Measurements from ENCODE around the gene DGKD. TPM values are rescaled to one million over a fixed set of nuclear protein-coding genes. Genes with fewer than 3 reads are reported as not detected.

Gene DGKD
- total RNA-seq, 4 donors from 2014 or later, result 9.1 to 21.9 (median 17.8) TPM

GRCh38 chr2:233460726-233461441 lies 106.6 kb downstream of the DGKD start:
- Histone ChIP-seq H3K4me1 (no peaks in the 10 kb centered on the region), H3K4me3 (no peak overlapping the region), H3K27ac (no peak overlapping the region), H3K27me3 (no peaks in the 10 kb centered on the region), H3K9me3 (no peaks in the 10 kb centered on the region), H3K36me3 (peaks cover 0 to 100% of the 10 kb centered on the region in 2 donors)
- WGBS, 2 donors (ENCODE audit: low coverage in 1 of 2), result 86 to 89% methylated on average over 8 to 11 of the region's 32 CpGs
- no peak for ATAC-seq
- no peak for TF ChIP-seq POLR2AphosphoS5 (IDR thresholded peaks at IDR 0.05)
- TF ChIP-seq EP300 (IDR thresholded peaks at IDR 0.05), result no peak
- no peak for TF ChIP-seq CTCF (IDR thresholded peaks at IDR 0.05)
- TF ChIP-seq POLR2A (IDR thresholded peaks at IDR 0.05), result no peak

GRCh38 chr2:233461481-233461891 lies 107.2 kb downstream of the DGKD start:
- H3K9me3 ChIP-seq, result no peaks in the 10 kb centered on the region
- 100% methylated on average over 1 of the region's 8 CpGs; no CpG with 5 or more reads in 1 of the 2 donors for WGBS, 2 donors (ENCODE audit: low coverage in 1 of 2)
- TF ChIP-seq POLR2A (IDR thresholded peaks at IDR 0.05), result no peak
- TF ChIP-seq CTCF (IDR thresholded peaks at IDR 0.05), result no peak
- no peak for TF ChIP-seq EP300 (IDR thresholded peaks at IDR 0.05)
- no peak for TF ChIP-seq POLR2AphosphoS5 (IDR thresholded peaks at IDR 0.05)
- no peak overlapping the region for H3K4me3 ChIP-seq
- H3K27ac ChIP-seq, result no peak overlapping the region
- peaks cover 0 to 100% of the 10 kb centered on the region in 2 donors for H3K36me3 ChIP-seq
- no peaks in the 10 kb centered on the region for H3K27me3 ChIP-seq
- H3K4me1 ChIP-seq, result no peaks in the 10 kb centered on the region
- ATAC-seq, result no peak

GRCh38 chr2:233462202-233462785 lies 108.0 kb downstream of the DGKD start:
- no peak for ATAC-seq
- 92 to 94% methylated on average over 6 to 10 of the region's 25 CpGs for WGBS, 2 donors (ENCODE audit: low coverage in 1 of 2)
- peaks cover 0 to 100% of the 10 kb centered on the region in 2 donors for H3K36me3 ChIP-seq

GRCh38 chr2:233462826-233463470 lies 108.7 kb downstream of the DGKD start:
- H3K4me3 ChIP-seq, result no peak overlapping the region
- 93 to 94% methylated on average over 11 of the region's 21 CpGs for WGBS, 2 donors (ENCODE audit: low coverage in 1 of 2)
- TF ChIP-seq CTCF (IDR thresholded peaks at IDR 0.05) (no peak), POLR2A (IDR thresholded peaks at IDR 0.05) (no peak), POLR2AphosphoS5 (IDR thresholded peaks at IDR 0.05) (no peak), EP300 (IDR thresholded peaks at IDR 0.05) (no peak)
- peaks cover 0 to 100% of the 10 kb centered on the region in 2 donors for H3K36me3 ChIP-seq
- no peaks in the 10 kb centered on the region for H3K9me3 ChIP-seq
- no peak overlapping the region for H3K27ac ChIP-seq
- ATAC-seq, result no peak
- H3K4me1 ChIP-seq, result no peaks in the 10 kb centered on the region
- no peaks in the 10 kb centered on the region for H3K27me3 ChIP-seq

More at GRCh38 chr2:233462202-233462785, 108.0 kb downstream of the DGKD start:
- TF ChIP-seq POLR2AphosphoS5 (IDR thresholded peaks at IDR 0.05) (no peak), CTCF (IDR thresholded peaks at IDR 0.05) (no peak), EP300 (IDR thresholded peaks at IDR 0.05) (no peak), POLR2A (IDR thresholded peaks at IDR 0.05) (no peak)
- Histone ChIP-seq H3K27ac (no peak overlapping the region), H3K27me3 (no peaks in the 10 kb centered on the region), H3K4me3 (no peak overlapping the region), H3K4me1 (no peaks in the 10 kb centered on the region), H3K9me3 (no peaks in the 10 kb centered on the region)

Data from gastroesophageal sphincter (tissue), 4 donors.